MM.1S (cell line): ENCODE data around the gene SLC10A2.
"Not testable (repeated sequence)": the region's sequence is repeated elsewhere in the genome, so short reads cannot be mapped to it uniquely, and the experiment has no call there.

Experiments used
- DNase-seq: peaks from one replicate; pipeline ENCODE4 v3.0.0-alpha.2; 2015
- H2AFZ ChIP-seq: fragments of 300-600 bp; sonication (generic); 2 replicates; pipeline ENCODE4 v1.6.0; 2016; ENCODE audit warnings: antibody characterized with exemption, low read length
- H3F3A ChIP-seq: fragments of 300-600 bp; sonication (generic); 2 replicates; pipeline ENCODE4 v1.6.1; 2016; ENCODE audit warnings: mild to moderate bottlenecking, antibody characterized with exemption, low read length, moderate library complexity, mixed read lengths; ENCODE audit not compliant: insufficient read depth
- H3K27ac ChIP-seq: fragments of 300-600 bp; sonication (generic); 2 replicates; pipeline ENCODE4 v1.5.1; 2016; ENCODE audit warnings: mild to moderate bottlenecking, low read length
- H3K27me3 ChIP-seq: fragments of 300-600 bp; sonication (generic); replicated peaks from 2 replicates; pipeline ENCODE4 v1.6.0; 2016; ENCODE audit warnings: low read length; ENCODE audit not compliant: insufficient read depth
- H3K36me3 ChIP-seq: fragments of 300-600 bp; sonication (generic); replicated peaks from 2 replicates; pipeline ENCODE4 v1.6.1; 2016; ENCODE audit warnings: mild to moderate bottlenecking, low read length, mixed read lengths; ENCODE audit not compliant: insufficient read depth
- H3K4me1 ChIP-seq: fragments of 300-600 bp; sonication (generic); 2 replicates; pipeline ENCODE4 v1.6.1; 2016; ENCODE audit warnings: low read length, mixed read lengths
- H3K4me2 ChIP-seq: fragments of 300-600 bp; sonication (generic); 2 replicates; pipeline ENCODE4 v1.6.0; 2016; ENCODE audit warnings: low read depth, low read length
- H3K4me3 ChIP-seq: fragments of 300-600 bp; sonication (generic); 2 replicates; pipeline ENCODE4 v1.5.1; 2016; ENCODE audit warnings: low read length, mixed read lengths
- H3K79me2 ChIP-seq: fragments of 300-600 bp; sonication (generic); 2 replicates; pipeline ENCODE4 v1.6.1; 2016; ENCODE audit warnings: mixed run types, low read length, mixed read lengths
- H3K9ac ChIP-seq: fragments of 300-600 bp; sonication (generic); 2 replicates; pipeline ENCODE4 v1.6.1; 2016; ENCODE audit warnings: low read length, mixed read lengths
- H3K9me2 ChIP-seq: fragments of 300-600 bp; sonication (generic); replicated peaks from 2 replicates; pipeline ENCODE4 v1.6.1; 2016; ENCODE audit warnings: mild to moderate bottlenecking, low read length, mixed read lengths; ENCODE audit not compliant: insufficient read depth
- H3K9me3 ChIP-seq: fragments of 300-600 bp; sonication (generic); replicated peaks from 2 replicates; pipeline ENCODE4 v1.6.1; 2016; ENCODE audit warnings: mild to moderate bottlenecking, low read length, mixed read lengths; ENCODE audit not compliant: insufficient read depth
- H4K20me1 ChIP-seq: fragments of 300-600 bp; sonication (generic); 2 replicates; pipeline ENCODE4 v1.6.1; 2016; ENCODE audit warnings: mild to moderate bottlenecking, low read length, moderate library complexity, mixed read lengths; ENCODE audit not compliant: insufficient read depth
- EZH2 ChIP-seq: fragments of 300-600 bp; sonication (generic); optimal IDR thresholded peaks from 2 replicates; pipeline ENCODE3; 2017; ENCODE audit warnings: low read depth, mild to moderate bottlenecking, antibody characterized with exemption, low read length, mixed read lengths
- EZH2phosphoT487 ChIP-seq: fragments of 300-600 bp; sonication (generic); IDR thresholded peaks from 2 replicates; pipeline ENCODE4 v1.6.1; 2018; ENCODE audit warnings: antibody characterized with exemption, low read length
- TF ChIP-seq, protein P1 (sequence below): fragments of 300-600 bp; sonication (generic); IDR thresholded peaks from 2 replicates; pipeline ENCODE4 v1.5.1; 2016; ENCODE audit warnings: antibody characterized with exemption, low read length, mixed read lengths

The SLC10A2 gene

GRCh38 chr13:103097366-103097928 is 31.2 kb upstream of the SLC10A2 start:
- Histone ChIP-seq H3K4me2 (no peak overlapping the region), H3K9me2 (no peaks in the 10 kb centered on the region), H3K4me3 (no peak overlapping the region), H2AFZ (no peak overlapping the region), H3K9me3 (no peaks in the 10 kb centered on the region), H3K36me3 (no peaks in the 10 kb centered on the region), H3K4me1 (peaks cover 12% of the 10 kb centered on the region; the same call in 1 of the 2 replicates), H3K79me2 (no peaks in the 10 kb centered on the region), H4K20me1 (no peaks in the 10 kb centered on the region), H3K27me3 (no peaks in the 10 kb centered on the region), H3K9ac (no peak overlapping the region), H3F3A (no peaks in the 10 kb centered on the region), H3K27ac (no peak overlapping the region)
- DNase-seq = no peak
- TF ChIP-seq, protein P1, sequence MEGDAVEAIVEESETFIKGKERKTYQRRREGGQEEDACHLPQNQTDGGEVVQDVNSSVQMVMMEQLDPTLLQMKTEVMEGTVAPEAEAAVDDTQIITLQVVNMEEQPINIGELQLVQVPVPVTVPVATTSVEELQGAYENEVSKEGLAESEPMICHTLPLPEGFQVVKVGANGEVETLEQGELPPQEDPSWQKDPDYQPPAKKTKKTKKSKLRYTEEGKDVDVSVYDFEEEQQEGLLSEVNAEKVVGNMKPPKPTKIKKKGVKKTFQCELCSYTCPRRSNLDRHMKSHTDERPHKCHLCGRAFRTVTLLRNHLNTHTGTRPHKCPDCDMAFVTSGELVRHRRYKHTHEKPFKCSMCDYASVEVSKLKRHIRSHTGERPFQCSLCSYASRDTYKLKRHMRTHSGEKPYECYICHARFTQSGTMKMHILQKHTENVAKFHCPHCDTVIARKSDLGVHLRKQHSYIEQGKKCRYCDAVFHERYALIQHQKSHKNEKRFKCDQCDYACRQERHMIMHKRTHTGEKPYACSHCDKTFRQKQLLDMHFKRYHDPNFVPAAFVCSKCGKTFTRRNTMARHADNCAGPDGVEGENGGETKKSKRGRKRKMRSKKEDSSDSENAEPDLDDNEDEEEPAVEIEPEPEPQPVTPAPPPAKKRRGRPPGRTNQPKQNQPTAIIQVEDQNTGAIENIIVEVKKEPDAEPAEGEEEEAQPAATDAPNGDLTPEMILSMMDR = no peak
- TF ChIP-seq EZH2phosphoT487 (no peak), EZH2 (no peak)

DNA sequence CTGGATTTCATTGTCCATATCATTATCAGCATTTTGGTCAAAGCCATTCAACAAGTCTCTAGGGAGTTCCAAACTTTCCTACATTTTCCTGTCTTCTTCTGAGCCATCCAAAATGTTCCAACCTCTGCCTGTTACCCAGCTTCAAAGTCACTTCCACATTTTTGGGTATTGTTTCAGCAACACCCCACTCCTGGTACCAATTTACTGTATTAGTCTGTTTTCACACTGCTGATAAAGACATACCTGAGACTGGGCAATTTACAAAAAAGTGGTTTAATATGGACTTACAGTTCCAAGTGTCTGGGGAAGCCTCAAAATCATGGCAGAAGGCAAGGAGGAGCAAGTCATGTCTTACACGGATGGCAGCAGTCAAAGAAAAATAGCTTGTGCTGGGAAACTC is 27.4 kb upstream of the SLC10A2 start:
- not testable (repeated sequence) for H3K9me2 ChIP-seq, H2AFZ ChIP-seq, H3K9me3 ChIP-seq, H3K27ac ChIP-seq, H3K4me2 ChIP-seq, H3F3A ChIP-seq, H3K27me3 ChIP-seq, H3K79me2 ChIP-seq, DNase-seq, H3K36me3 ChIP-seq, H3K4me3 ChIP-seq, H3K4me1 ChIP-seq, H3K9ac ChIP-seq, H4K20me1 ChIP-seq

- no peaks in the 10 kb centered on the region for H3K4me1 ChIP-seq
- no peaks in the 10 kb centered on the region for H3K9me2 ChIP-seq
- H4K20me1 ChIP-seq = no peaks in the 10 kb centered on the region
- H3K27me3 ChIP-seq = no peaks in the 10 kb centered on the region
- no peak overlapping the region for H3K27ac ChIP-seq
- no peak overlapping the region for H2AFZ ChIP-seq
- no peaks in the 10 kb centered on the region for H3K9me3 ChIP-seq
- no peaks in the 10 kb centered on the region for H3K79me2 ChIP-seq
- no peak overlapping the region for H3K4me2 ChIP-seq
- no peak overlapping the region for H3K9ac ChIP-seq
- no peaks in the 10 kb centered on the region for H3F3A ChIP-seq
- no peak for TF ChIP-seq EZH2
- TF ChIP-seq, protein P1 = no peak
- TF ChIP-seq EZH2phosphoT487 = no peak
- no peaks in the 10 kb centered on the region for H3K36me3 ChIP-seq
- DNase-seq = no peak
- no peak overlapping the region for H3K4me3 ChIP-seq
Observed at GRCh38 chr13:103087275-103087674, 21.1 kb upstream of the SLC10A2 start.

DNA sequence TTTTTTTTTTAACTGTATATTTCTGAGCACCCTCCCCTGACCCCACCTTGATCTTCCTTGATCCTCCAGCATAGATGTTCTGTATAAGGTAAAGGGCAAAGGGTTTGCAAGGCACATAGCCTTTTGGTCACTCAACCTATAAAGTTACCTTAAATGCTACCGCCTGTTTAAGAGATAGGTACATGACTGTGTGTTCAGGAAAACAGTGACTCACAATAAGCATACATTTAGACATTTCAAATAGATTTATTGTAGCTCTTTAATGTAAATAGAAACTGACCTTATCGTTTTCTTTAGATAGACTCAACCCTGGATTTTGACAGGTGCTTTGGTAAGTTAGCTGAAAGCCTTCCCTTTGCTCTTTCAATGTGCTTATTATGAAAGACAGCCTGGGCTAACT is 15.2 kb upstream of the SLC10A2 start:
- H3K9me3 ChIP-seq = no peaks in the 10 kb centered on the region
- H4K20me1 ChIP-seq = no peaks in the 10 kb centered on the region
- H3K4me3 ChIP-seq = no peak overlapping the region
- H3F3A ChIP-seq = no peaks in the 10 kb centered on the region
- H3K9ac ChIP-seq = no peak overlapping the region
- H3K27ac ChIP-seq = no peak overlapping the region
- no peak overlapping the region for H3K4me2 ChIP-seq
- H2AFZ ChIP-seq = no peak overlapping the region
- H3K36me3 ChIP-seq = no peaks in the 10 kb centered on the region
- H3K27me3 ChIP-seq = no peaks in the 10 kb centered on the region
- no peak for DNase-seq
- TF ChIP-seq, protein P1 = no peak
- TF ChIP-seq EZH2phosphoT487 = no peak
- TF ChIP-seq EZH2 = no peak
- H3K79me2 ChIP-seq = no peaks in the 10 kb centered on the region
- H3K9me2 ChIP-seq = no peaks in the 10 kb centered on the region
- no peaks in the 10 kb centered on the region for H3K4me1 ChIP-seq
